Stomach (tissue), 4 donors: ENCODE results near the gene MLYCD.

Source experiments
- CTCF ChIP-seq, 7 experiments: fragments of 450-650 bp in 4 of 7; fragments of 200-600 bp in 3 of 7; sonication (generic) in 3 of 7; IDR thresholded peaks; one replicate each; pipeline ENCODE4 v1.5.1; 2016 to 2019; ENCODE audit warnings: antibody characterized with exemption in 7 of 7, control low read depth in 2 of 7, mild to moderate bottlenecking in 1 of 7
- EP300 ChIP-seq: sonication (generic); formaldehyde crosslinking; IDR thresholded peaks from one replicate; pipeline ENCODE4 v1.6.1; 2017; ENCODE audit warnings: antibody characterized with exemption
- POLR2A ChIP-seq, 4 donors: fragments of 450-650 bp; IDR thresholded peaks; one replicate each; pipeline ENCODE4 v1.6.1; 2016; ENCODE audit warnings: antibody characterized with exemption in 4 of 4, control low read depth in 2 of 4, mild to moderate bottlenecking in 1 of 4, moderate library complexity in 1 of 4
- POLR2AphosphoS5 ChIP-seq, 3 donors: sonication (generic); formaldehyde crosslinking; IDR thresholded peaks; one replicate each; pipeline ENCODE4 v1.6.1; 2016; ENCODE audit warnings: antibody characterized with exemption in 3 of 3

GRCh38 chr16:83945587-83945986, 46.7 kb downstream of the MLYCD start:
- TF ChIP-seq CTCF (IDR thresholded peaks at IDR 0.05), result no peak
- TF ChIP-seq POLR2A (IDR thresholded peaks at IDR 0.05), result no peak
- TF ChIP-seq POLR2AphosphoS5 (IDR thresholded peaks at IDR 0.05), result no peak
- no peak for TF ChIP-seq EP300
